Measurements from ENCODE around the gene CDKN2AIPNL.

The CDKN2AIPNL gene

GRCh38 chr5:134420343-134420742 lies 8.7 kb upstream of the CDKN2AIPNL start:
- Mint-ChIP-seq H3K4me1 (no peaks in the 10 kb centered on the region), H3K9me3 (peaks cover 3% of the 10 kb centered on the region), H3K4me3 (no peak overlapping the region), H3K27me3 (ENCODE audit: low read depth) (peaks cover 8% of the 10 kb centered on the region), H3K27ac (no peak overlapping the region), H3K36me3 (ENCODE audit: low read depth) (no peaks in the 10 kb centered on the region)
- TF ChIP-seq CTCF (IDR thresholded peaks at IDR 0.05; ENCODE audit: unreplicated experiment in 3 of 3): no peak

- Mint-ChIP-seq H3K4me3 (no peak overlapping the region), H3K4me1 (no peaks in the 10 kb centered on the region), H3K27me3 (ENCODE audit: low read depth) (peaks cover 4% of the 10 kb centered on the region), H3K27ac (no peak overlapping the region), H3K9me3 (peaks cover 3% of the 10 kb centered on the region), H3K36me3 (ENCODE audit: low read depth) (no peaks in the 10 kb centered on the region)
- TF ChIP-seq CTCF (IDR thresholded peaks at IDR 0.05; ENCODE audit: unreplicated experiment in 3 of 3): no peak
These were observed 7.3 kb upstream of the CDKN2AIPNL start for GRCh38 chr5:134418958-134419357.

DNA sequence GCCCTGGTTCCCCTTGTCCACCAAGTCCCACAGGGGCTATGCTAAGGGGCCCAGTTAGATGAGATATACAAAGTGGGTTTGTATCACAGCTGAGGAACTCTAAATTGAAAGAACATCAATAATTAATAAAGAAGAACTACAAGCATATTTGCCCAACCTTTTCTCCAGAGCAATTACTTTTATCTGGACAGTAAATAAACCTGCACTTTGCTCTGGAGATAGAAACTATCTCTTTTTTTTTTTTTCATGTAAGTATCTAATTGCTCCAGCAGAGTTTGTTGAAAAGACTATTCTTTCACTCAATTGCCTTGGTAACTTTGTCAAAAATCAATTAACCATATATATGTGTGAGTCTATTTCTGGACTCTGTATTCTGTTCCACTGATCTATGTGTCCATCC lies 6.0 kb upstream of the CDKN2AIPNL start:
- H3K27me3 Mint-ChIP-seq (ENCODE audit: low read depth): no peaks in the 10 kb centered on the region
- H3K36me3 Mint-ChIP-seq (ENCODE audit: low read depth): no peaks in the 10 kb centered on the region
- no peak for TF ChIP-seq CTCF (IDR thresholded peaks at IDR 0.05; ENCODE audit: unreplicated experiment in 3 of 3)
- H3K4me1 Mint-ChIP-seq: no peaks in the 10 kb centered on the region
- no peak overlapping the region for H3K4me3 Mint-ChIP-seq
- H3K9me3 Mint-ChIP-seq: peaks cover 3% of the 10 kb centered on the region
- H3K27ac Mint-ChIP-seq: no peak overlapping the region

- no peak for TF ChIP-seq CTCF (IDR thresholded peaks at IDR 0.05; ENCODE audit: unreplicated experiment in 3 of 3)
These were observed 1.4 kb upstream of the CDKN2AIPNL start for GRCh38 chr5:134413046-134413445.

GRCh38 chr5:134411228-134411545 lies 494 bp downstream of the CDKN2AIPNL start:
- Mint-ChIP-seq H3K4me3 (peak overlapping the region; percentile 96 to 97 (median 96)), H3K27me3 (ENCODE audit: low read depth) (no peaks in the 10 kb centered on the region), H3K4me1 (peaks cover 17% of the 10 kb centered on the region), H3K27ac (peak overlapping the region; percentile 37 to 78 (median 56)), H3K36me3 (ENCODE audit: low read depth) (peaks cover 9% of the 10 kb centered on the region), H3K9me3 (no peaks in the 10 kb centered on the region)
- no peak for TF ChIP-seq CTCF (IDR thresholded peaks at IDR 0.05; ENCODE audit: unreplicated experiment in 3 of 3)

More at GRCh38 chr5:134413046-134413445, 1.4 kb upstream of the CDKN2AIPNL start:
- H3K36me3 Mint-ChIP-seq (ENCODE audit: low read depth): peaks cover 4% of the 10 kb centered on the region
- H3K27ac Mint-ChIP-seq: peak overlapping the region in 1 of 3 experiments; percentile 39
- peaks cover 17% of the 10 kb centered on the region for H3K4me1 Mint-ChIP-seq
- H3K9me3 Mint-ChIP-seq: no peaks in the 10 kb centered on the region
- H3K4me3 Mint-ChIP-seq: peak overlapping the region; percentile 57 to 66 (median 61)
- H3K27me3 Mint-ChIP-seq (ENCODE audit: low read depth): no peaks in the 10 kb centered on the region

DNA sequence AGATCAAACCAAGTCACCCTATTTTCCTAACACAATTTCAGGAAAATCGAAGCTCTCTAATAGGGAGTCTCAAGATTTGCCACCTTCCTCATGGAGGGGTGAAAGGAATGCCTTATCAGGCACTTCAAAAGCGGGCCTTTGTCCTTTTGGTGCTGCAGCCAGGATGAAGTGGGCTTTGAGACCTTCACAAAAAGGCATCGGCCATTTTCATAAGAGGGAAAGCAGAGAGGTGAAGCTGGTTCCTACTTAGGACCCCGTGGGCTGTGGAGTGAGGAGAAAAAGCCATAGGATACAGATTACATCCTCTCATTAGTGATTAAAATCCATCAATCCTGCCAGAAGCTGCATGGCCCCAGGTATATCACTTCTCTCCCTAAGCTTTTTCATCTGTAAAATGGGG lies 859 bp downstream of the CDKN2AIPNL start:
- Mint-ChIP-seq H3K4me3 (peak overlapping the region; percentile 96 to 97 (median 96)), H3K36me3 (ENCODE audit: low read depth) (peaks cover 9% of the 10 kb centered on the region), H3K27me3 (ENCODE audit: low read depth) (no peaks in the 10 kb centered on the region), H3K27ac (peak overlapping the region; percentile 37 to 78 (median 64)), H3K4me1 (peaks cover 17% of the 10 kb centered on the region), H3K9me3 (no peaks in the 10 kb centered on the region)
- TF ChIP-seq CTCF (IDR thresholded peaks at IDR 0.05; ENCODE audit: unreplicated experiment in 3 of 3): no peak
